GM12865 (cell line): ENCODE data around the gene EZH2.

Source experiments
- DNase-seq: peaks from one replicate; pipeline ENCODE4 v3.0.0; 2010; ENCODE audit warnings: low read depth
- H3K4me3 ChIP-seq: 2 replicates; pipeline ENCODE4 v1.5.1; 2011; ENCODE audit warnings: mild to moderate bottlenecking, low read depth, low read length, control low read depth
- TF ChIP-seq, protein P1 (sequence below): IDR thresholded peaks from 2 replicates; pipeline ENCODE4 v1.5.1; 2011; ENCODE audit warnings: low read length, control low read depth, low read depth, inconsistent platforms; ENCODE audit not compliant: insufficient read depth; ENCODE audit errors: missing control alignments

Gene EZH2

GRCh38 chr7:148884299-148885022, 370 bp upstream of the EZH2 start:
- H3K4me3 ChIP-seq, result peak overlapping the region; percentile 58
- TF ChIP-seq, protein P1, sequence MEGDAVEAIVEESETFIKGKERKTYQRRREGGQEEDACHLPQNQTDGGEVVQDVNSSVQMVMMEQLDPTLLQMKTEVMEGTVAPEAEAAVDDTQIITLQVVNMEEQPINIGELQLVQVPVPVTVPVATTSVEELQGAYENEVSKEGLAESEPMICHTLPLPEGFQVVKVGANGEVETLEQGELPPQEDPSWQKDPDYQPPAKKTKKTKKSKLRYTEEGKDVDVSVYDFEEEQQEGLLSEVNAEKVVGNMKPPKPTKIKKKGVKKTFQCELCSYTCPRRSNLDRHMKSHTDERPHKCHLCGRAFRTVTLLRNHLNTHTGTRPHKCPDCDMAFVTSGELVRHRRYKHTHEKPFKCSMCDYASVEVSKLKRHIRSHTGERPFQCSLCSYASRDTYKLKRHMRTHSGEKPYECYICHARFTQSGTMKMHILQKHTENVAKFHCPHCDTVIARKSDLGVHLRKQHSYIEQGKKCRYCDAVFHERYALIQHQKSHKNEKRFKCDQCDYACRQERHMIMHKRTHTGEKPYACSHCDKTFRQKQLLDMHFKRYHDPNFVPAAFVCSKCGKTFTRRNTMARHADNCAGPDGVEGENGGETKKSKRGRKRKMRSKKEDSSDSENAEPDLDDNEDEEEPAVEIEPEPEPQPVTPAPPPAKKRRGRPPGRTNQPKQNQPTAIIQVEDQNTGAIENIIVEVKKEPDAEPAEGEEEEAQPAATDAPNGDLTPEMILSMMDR, result no peak
- peak; percentile 97 for DNase-seq

- TF ChIP-seq, protein P1, result no peak
- DNase-seq, result peak; percentile 65
These were observed 634 bp downstream of the EZH2 start for GRCh38 chr7:148883266-148884048.

GRCh38 chr7:148882841-148883265, 1.2 kb downstream of the EZH2 start:
- TF ChIP-seq, protein P1, result no peak
- H3K4me3 ChIP-seq, result peak overlapping the region; percentile 80
- DNase-seq, result no peak

More at GRCh38 chr7:148883266-148884048, 634 bp downstream of the EZH2 start:
- peak overlapping the region; percentile 80 for H3K4me3 ChIP-seq

GRCh38 chr7:148882192-148882591, 1.9 kb downstream of the EZH2 start:
- TF ChIP-seq, protein P1, result no peak
- H3K4me3 ChIP-seq, result peak overlapping the region; percentile 80
- no peak for DNase-seq

DNA sequence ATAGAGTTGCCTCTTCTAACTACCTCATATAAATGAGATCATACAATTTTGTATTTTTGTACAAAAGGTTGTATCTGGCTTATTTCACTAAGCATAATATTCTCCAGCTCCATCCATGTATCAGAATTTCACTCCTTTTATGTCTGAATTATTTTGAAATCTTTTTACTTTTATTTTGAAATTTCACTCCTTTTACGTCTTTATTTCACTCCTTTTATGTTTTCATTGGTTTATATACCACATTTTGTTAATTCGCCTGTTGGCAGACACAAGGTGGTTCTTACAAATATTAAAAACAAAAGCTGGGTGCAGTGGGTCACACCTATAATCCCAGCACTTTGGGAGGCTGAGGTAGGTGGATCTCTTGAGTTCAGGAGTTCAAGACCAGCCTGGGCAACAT, 5.8 kb downstream of the EZH2 start:
- TF ChIP-seq, protein P1, result no peak
- no peak for DNase-seq
- H3K4me3 ChIP-seq, result no peak overlapping the region

DNA sequence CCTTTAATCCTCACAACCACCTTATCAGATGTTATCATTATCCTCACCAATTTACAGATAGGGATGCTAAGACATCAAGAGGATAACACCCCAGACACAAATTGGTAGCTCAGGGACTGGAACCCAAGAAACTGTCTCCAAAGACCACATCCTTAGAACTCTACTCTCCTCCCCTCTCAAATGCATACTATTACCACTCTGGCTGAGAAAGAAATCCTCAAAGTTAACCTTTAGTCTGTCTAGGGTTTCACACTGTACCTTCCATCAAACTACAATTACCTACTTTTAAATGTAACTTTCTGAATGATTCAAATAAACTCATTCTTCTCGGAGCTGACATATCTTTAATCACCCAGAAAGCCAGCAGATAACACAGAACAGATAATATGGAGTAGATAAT, 6.6 kb downstream of the EZH2 start:
- H3K4me3 ChIP-seq, result no peak overlapping the region
- TF ChIP-seq, protein P1, result no peak
- no peak for DNase-seq
